ENCODE data around the gene BAIAP3.

The BAIAP3 gene

GRCh38 chr16:1347286-1347855 lies 13.9 kb downstream of the BAIAP3 start:
- DNase-seq (ENCODE audit: low spot score), result no peak
- Histone ChIP-seq H3K27me3 (ENCODE audit: insufficient read depth, poor library complexity, severe bottlenecking) (no peaks in the 10 kb centered on the region), H3K9me3 (ENCODE audit: severe bottlenecking) (no peaks in the 10 kb centered on the region), H3K36me3 (ENCODE audit: low read depth) (peaks cover 14% of the 10 kb centered on the region; the same call in 1 of the 2 replicates), H3K4me3 (ENCODE audit: severe bottlenecking) (no peak overlapping the region), H3K27ac (ENCODE audit: poor library complexity, severe bottlenecking) (no peak overlapping the region), H3K4me1 (ENCODE audit: insufficient read depth, poor library complexity, severe bottlenecking) (no peaks in the 10 kb centered on the region)
- no peak for TF ChIP-seq CTCF (IDR thresholded peaks at IDR 0.05; ENCODE audit: poor library complexity, severe bottlenecking)
- no peak for ATAC-seq (ENCODE audit: low read depth)

GRCh38 chr16:1347962-1348361 lies 14.5 kb downstream of the BAIAP3 start:
- H3K4me3 ChIP-seq (ENCODE audit: severe bottlenecking), result no peak overlapping the region
- no peaks in the 10 kb centered on the region for H3K4me1 ChIP-seq (ENCODE audit: insufficient read depth, poor library complexity, severe bottlenecking)
- DNase-seq (ENCODE audit: low spot score) (no peak), ATAC-seq (ENCODE audit: low read depth) (no peak)
- H3K9me3 ChIP-seq (ENCODE audit: severe bottlenecking), result no peaks in the 10 kb centered on the region
- no peak overlapping the region for H3K27ac ChIP-seq (ENCODE audit: poor library complexity, severe bottlenecking)
- TF ChIP-seq CTCF (IDR thresholded peaks at IDR 0.05; ENCODE audit: poor library complexity, severe bottlenecking), result no peak
- H3K27me3 ChIP-seq (ENCODE audit: insufficient read depth, poor library complexity, severe bottlenecking), result no peaks in the 10 kb centered on the region
- peaks cover 14% of the 10 kb centered on the region; the same call in 1 of the 2 replicates for H3K36me3 ChIP-seq (ENCODE audit: low read depth)

GRCh38 chr16:1348441-1348840 lies 15.0 kb downstream of the BAIAP3 start:
- no peaks in the 10 kb centered on the region for H3K9me3 ChIP-seq (ENCODE audit: severe bottlenecking)
- H3K27ac ChIP-seq (ENCODE audit: poor library complexity, severe bottlenecking), result no peak overlapping the region
- TF ChIP-seq CTCF (IDR thresholded peaks at IDR 0.05; ENCODE audit: poor library complexity, severe bottlenecking), result no peak
- H3K4me1 ChIP-seq (ENCODE audit: insufficient read depth, poor library complexity, severe bottlenecking), result no peaks in the 10 kb centered on the region
- no peak overlapping the region for H3K4me3 ChIP-seq (ENCODE audit: severe bottlenecking)
- peaks cover 14% of the 10 kb centered on the region; the same call in 1 of the 2 replicates for H3K36me3 ChIP-seq (ENCODE audit: low read depth)
- ATAC-seq (ENCODE audit: low read depth) (no peak), DNase-seq (ENCODE audit: low spot score) (no peak)
- no peaks in the 10 kb centered on the region for H3K27me3 ChIP-seq (ENCODE audit: insufficient read depth, poor library complexity, severe bottlenecking)

- no peak overlapping the region for H3K4me3 ChIP-seq (ENCODE audit: severe bottlenecking)
- ATAC-seq (ENCODE audit: low read depth) (no peak), DNase-seq (ENCODE audit: low spot score) (no peak)
- H3K27ac ChIP-seq (ENCODE audit: poor library complexity, severe bottlenecking), result no peak overlapping the region
- H3K27me3 ChIP-seq (ENCODE audit: insufficient read depth, poor library complexity, severe bottlenecking), result no peaks in the 10 kb centered on the region
- H3K36me3 ChIP-seq (ENCODE audit: low read depth), result peaks cover 14% of the 10 kb centered on the region; the same call in 1 of the 2 replicates
- H3K9me3 ChIP-seq (ENCODE audit: severe bottlenecking), result no peaks in the 10 kb centered on the region
- TF ChIP-seq CTCF (IDR thresholded peaks at IDR 0.05; ENCODE audit: poor library complexity, severe bottlenecking), result no peak
- no peaks in the 10 kb centered on the region for H3K4me1 ChIP-seq (ENCODE audit: insufficient read depth, poor library complexity, severe bottlenecking)
These were observed 15.5 kb downstream of the BAIAP3 start for GRCh38 chr16:1348926-1349325.

GRCh38 chr16:1349351-1349750 lies 15.9 kb downstream of the BAIAP3 start:
- DNase-seq (ENCODE audit: low spot score) (no peak), ATAC-seq (ENCODE audit: low read depth) (no peak)
- Histone ChIP-seq H3K4me3 (ENCODE audit: severe bottlenecking) (no peak overlapping the region), H3K9me3 (ENCODE audit: severe bottlenecking) (no peaks in the 10 kb centered on the region), H3K27ac (ENCODE audit: poor library complexity, severe bottlenecking) (no peak overlapping the region), H3K36me3 (ENCODE audit: low read depth) (peaks cover 14% of the 10 kb centered on the region; the same call in 1 of the 2 replicates), H3K27me3 (ENCODE audit: insufficient read depth, poor library complexity, severe bottlenecking) (no peaks in the 10 kb centered on the region), H3K4me1 (ENCODE audit: insufficient read depth, poor library complexity, severe bottlenecking) (no peaks in the 10 kb centered on the region)
- no peak for TF ChIP-seq CTCF (IDR thresholded peaks at IDR 0.05; ENCODE audit: poor library complexity, severe bottlenecking)

Measured in RWPE2 (cell line).